ENCODE measurements around the gene FAT1. TPM values are rescaled to one million over a fixed set of nuclear protein-coding genes. Genes with fewer than 3 reads are reported as not detected.
"Not testable (repeated sequence)": the region's sequence is repeated elsewhere in the genome, so short reads cannot be mapped to it uniquely, and the experiment has no call there.

The FAT1 gene
- total and polyA plus RNA-seq, 9 donors = 80.7 to 144 (median 124) TPM

DNA sequence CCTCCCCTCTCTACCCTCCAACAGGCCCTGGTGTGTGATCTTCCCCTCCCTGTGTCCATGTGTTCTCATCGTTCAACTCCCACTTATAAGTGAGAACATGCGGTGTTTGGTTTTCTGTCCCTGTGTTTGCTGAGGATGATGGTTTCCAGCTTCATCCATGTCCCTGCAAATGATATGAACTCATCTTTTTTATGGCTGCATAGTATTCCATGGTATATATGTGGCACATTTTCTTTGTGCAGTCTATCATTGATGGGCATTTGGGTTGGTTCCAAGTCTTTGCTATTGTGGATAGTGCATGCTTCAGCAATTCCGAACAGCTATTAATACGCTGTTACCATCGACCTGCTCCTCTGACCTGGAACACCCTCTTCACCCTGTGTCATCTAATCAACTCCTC, 32.9 kb upstream of the FAT1 start:
- 95% methylated on average over 3 of the region's 5 CpGs for WGBS (ENCODE audit: insufficient coverage)
- not testable (repeated sequence) for H3K9me3 ChIP-seq (replicated peaks; ENCODE audit: control insufficient read depth, low read depth, low read length); H3K27me3 ChIP-seq (ENCODE audit: control insufficient read depth, insufficient read depth, low read length)

DNA sequence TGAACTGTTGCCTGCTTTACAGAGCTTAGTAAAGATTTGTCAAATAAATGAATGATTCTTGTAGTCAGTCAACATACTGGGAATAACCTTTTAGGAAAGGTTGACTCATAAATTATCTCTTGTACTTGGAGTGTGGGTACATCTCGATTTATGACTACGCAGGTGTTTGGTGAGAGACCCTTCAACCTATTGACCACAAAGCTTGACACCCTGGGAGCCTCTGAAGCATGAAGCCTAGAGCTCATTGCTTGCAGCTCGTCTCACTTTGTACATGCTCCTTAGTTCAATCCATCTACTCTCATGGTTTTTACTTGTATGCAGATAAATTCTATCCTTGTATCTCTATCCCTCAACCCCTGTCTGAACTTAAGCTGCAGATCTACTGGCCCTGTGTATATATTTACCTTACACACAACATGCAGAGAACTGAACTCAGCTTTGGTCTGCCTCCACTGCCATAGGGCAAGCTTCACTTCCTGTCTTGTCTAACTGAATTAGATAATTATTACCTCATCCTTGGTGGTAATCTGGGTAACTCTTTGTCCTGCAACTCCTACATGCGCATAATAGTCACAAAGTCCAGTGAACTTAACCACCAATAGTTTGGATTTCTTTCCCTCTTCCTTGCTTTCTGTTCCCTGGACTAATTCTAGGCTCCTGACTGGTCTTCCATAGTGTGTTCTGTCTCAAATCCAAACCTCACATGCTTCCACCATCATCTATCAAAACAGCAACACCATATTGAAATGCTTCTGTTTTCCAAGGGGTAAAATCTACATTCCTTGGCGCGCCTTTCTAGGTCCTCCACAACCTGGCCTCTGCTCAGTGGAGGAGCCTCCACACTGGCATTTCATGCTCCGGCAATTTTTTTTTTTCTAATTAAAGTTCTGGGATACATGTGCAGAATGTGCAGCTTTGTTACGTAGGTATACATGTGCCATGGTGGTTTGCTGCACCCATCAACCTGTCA, 32.2 kb upstream of the FAT1 start:
- Histone ChIP-seq H3K27ac (ENCODE audit: low read length) (no peak overlapping the region), H3K36me3 (ENCODE audit: control insufficient read depth, insufficient read depth, low read length) (no peaks in the 10 kb centered on the region), H3K27me3 (ENCODE audit: control insufficient read depth, insufficient read depth, low read length) (no peaks in the 10 kb centered on the region), H3K4me1 (ENCODE audit: control insufficient read depth, insufficient read depth, low read length) (peaks cover 5% of the 10 kb centered on the region), H3K9me3 (replicated peaks; ENCODE audit: control insufficient read depth, low read depth, low read length) (no peaks in the 10 kb centered on the region), H3K4me3 (ENCODE audit: low read length) (no peak overlapping the region)
- DNase-seq = no peak
- 86% methylated on average over 7 of the region's 8 CpGs for WGBS (ENCODE audit: insufficient coverage)

More for the DNA sequence above, 32.9 kb upstream of the FAT1 start:
- not testable (repeated sequence) for H3K4me1 ChIP-seq (ENCODE audit: control insufficient read depth, insufficient read depth, low read length); H3K27ac ChIP-seq (ENCODE audit: low read length); H3K36me3 ChIP-seq (ENCODE audit: control insufficient read depth, insufficient read depth, low read length); H3K4me3 ChIP-seq (ENCODE audit: low read length); DNase-seq

DNA sequence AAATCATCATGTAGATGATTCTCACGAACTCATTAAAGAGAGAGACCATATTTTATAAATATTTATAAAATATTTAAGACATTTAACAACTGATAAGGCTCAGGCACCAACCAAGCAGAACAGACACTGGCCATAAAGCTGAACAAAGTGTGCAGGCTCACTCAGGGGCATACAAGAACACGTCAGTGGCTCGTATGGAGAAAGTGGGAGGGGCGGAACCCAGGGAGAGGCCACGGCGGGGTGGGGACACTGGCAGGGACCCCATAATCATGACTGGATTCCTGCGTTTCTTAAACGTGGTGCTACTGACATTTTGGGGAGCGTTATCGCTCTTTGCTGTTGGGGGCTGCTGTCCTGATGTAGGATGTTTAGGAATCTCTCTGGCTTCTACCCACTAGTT, 31.3 kb upstream of the FAT1 start:
- Histone ChIP-seq H3K9me3 (replicated peaks; ENCODE audit: control insufficient read depth, low read depth, low read length) (no peaks in the 10 kb centered on the region), H3K4me1 (ENCODE audit: control insufficient read depth, insufficient read depth, low read length) (peaks cover 5% of the 10 kb centered on the region), H3K4me3 (ENCODE audit: low read length) (no peak overlapping the region), H3K27ac (ENCODE audit: low read length) (no peak overlapping the region), H3K36me3 (ENCODE audit: control insufficient read depth, insufficient read depth, low read length) (no peaks in the 10 kb centered on the region), H3K27me3 (ENCODE audit: control insufficient read depth, insufficient read depth, low read length) (no peaks in the 10 kb centered on the region)
- DNase-seq = no peak
- WGBS (ENCODE audit: insufficient coverage) = 66% methylated on average over 4 of the region's 10 CpGs

DNA sequence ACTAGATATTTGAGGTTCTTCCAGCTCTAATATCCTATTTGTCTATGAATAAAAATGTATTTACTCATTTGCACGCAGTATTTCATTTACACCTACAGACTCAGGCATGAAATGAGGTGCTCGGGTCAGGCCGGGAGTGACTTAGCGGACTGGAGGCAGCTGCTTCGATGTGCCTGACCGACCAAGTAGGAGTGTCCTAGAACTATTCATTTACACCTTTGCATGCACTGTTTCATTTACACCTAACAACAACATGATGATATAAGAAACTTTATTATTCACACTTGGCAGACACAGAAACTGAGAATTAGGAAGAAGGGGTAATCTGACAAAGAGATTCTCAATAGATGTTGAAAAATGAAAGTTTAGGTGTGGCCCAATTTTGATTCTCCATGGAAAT, 28.7 kb upstream of the FAT1 start:
- no CpG with 5 or more reads among the region's 6 CpGs for WGBS (ENCODE audit: insufficient coverage)
- no peak overlapping the region for H3K4me3 ChIP-seq (ENCODE audit: low read length)
- DNase-seq = no peak
- no peaks in the 10 kb centered on the region for H3K4me1 ChIP-seq (ENCODE audit: control insufficient read depth, insufficient read depth, low read length)
- no peaks in the 10 kb centered on the region for H3K27me3 ChIP-seq (ENCODE audit: control insufficient read depth, insufficient read depth, low read length)
- H3K36me3 ChIP-seq (ENCODE audit: control insufficient read depth, insufficient read depth, low read length) = no peaks in the 10 kb centered on the region
- H3K27ac ChIP-seq (ENCODE audit: low read length) = no peak overlapping the region
- H3K9me3 ChIP-seq (replicated peaks; ENCODE audit: control insufficient read depth, low read depth, low read length) = no peaks in the 10 kb centered on the region

DNA sequence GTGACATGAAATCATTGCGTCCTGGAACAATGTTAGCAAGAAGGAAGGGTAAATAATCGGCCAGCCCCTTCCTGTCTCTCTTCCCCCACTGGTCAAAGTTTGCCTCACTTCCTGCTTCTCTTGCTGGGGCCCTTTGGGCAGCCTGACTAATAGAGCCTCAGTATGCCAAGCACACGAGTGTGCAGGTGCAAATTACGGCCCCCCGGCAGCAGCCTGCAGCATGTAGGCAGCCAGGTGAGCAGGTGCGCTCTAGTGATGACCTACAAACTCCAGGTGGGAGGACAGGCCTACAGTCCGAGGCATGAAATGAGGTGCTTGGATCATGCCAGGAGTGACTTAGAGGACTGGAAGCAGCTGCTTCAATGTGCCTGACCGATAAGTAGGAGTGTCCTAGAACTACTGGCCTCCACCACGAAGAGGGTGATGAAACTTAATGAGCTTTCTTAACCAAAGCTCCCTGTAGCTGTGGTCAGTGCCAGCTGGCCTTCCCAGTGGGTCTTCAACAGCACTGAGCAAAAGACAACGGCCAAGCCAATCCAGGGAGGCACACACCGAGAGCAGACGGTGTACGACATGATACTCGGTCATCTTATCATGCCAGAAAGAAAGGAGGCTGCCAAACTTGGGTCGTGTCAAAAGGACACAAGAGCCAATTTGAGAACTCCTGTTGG, 26.1 kb upstream of the FAT1 start:
- no peaks in the 10 kb centered on the region for H3K9me3 ChIP-seq (replicated peaks; ENCODE audit: control insufficient read depth, low read depth, low read length)
- DNase-seq = no peak
- WGBS (ENCODE audit: insufficient coverage) = 69% methylated on average over 14 of the region's 15 CpGs
- no peak overlapping the region for H3K4me3 ChIP-seq (ENCODE audit: low read length)
- no peak overlapping the region for H3K27ac ChIP-seq (ENCODE audit: low read length)
- H3K27me3 ChIP-seq (ENCODE audit: control insufficient read depth, insufficient read depth, low read length) = no peaks in the 10 kb centered on the region
- H3K36me3 ChIP-seq (ENCODE audit: control insufficient read depth, insufficient read depth, low read length) = no peaks in the 10 kb centered on the region
- H3K4me1 ChIP-seq (ENCODE audit: control insufficient read depth, insufficient read depth, low read length) = no peaks in the 10 kb centered on the region

DNA sequence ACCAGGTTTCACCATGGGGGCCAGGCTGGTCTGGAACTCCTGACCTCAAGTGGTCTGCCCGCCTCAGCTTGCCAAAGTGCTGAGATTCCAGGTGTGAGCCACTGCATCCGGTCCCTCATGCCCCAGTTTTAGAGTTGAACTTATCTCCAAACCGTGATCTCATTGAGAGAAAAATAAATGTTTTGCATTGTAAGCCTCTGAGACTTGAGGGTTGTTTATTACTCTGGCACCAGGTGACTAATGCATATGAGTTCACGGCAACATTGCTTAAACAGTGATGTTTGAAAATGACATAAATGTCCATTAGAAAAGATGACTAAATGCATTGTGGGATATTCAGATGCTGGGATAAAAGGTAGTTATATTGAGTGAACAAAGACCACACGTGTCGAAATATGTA, 22.9 kb upstream of the FAT1 start:
- no peaks in the 10 kb centered on the region for H3K36me3 ChIP-seq (ENCODE audit: control insufficient read depth, insufficient read depth, low read length)
- 95% methylated on average over 3 of the region's 6 CpGs for WGBS (ENCODE audit: insufficient coverage)
- H3K4me3 ChIP-seq (ENCODE audit: low read length) = no peak overlapping the region
- no peak overlapping the region for H3K27ac ChIP-seq (ENCODE audit: low read length)
- peaks cover 3% of the 10 kb centered on the region for H3K4me1 ChIP-seq (ENCODE audit: control insufficient read depth, insufficient read depth, low read length)
- H3K27me3 ChIP-seq (ENCODE audit: control insufficient read depth, insufficient read depth, low read length) = no peaks in the 10 kb centered on the region
- no peaks in the 10 kb centered on the region for H3K9me3 ChIP-seq (replicated peaks; ENCODE audit: control insufficient read depth, low read depth, low read length)
- no peak for DNase-seq

DNA sequence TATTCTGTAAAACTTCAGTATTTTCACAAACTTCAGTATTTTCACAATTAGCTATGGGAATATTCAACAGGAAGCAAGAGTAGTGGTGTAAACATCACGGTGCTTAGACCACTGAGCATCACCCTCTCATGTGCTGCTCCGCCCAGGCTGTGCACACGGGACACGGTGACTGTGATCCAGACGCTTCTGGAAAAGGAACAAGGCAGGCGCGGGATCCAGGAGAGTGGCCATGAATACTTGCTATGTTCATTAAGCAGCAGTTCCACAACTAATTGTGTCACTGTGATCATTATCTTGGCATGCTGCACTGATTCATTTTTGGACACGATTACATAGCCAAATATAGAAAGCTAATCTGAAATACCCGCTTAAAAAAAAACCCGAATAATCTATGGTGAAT, 19.6 kb upstream of the FAT1 start:
- WGBS (ENCODE audit: insufficient coverage) = 33% methylated on average over 6 of the region's 10 CpGs
- Histone ChIP-seq H3K36me3 (ENCODE audit: control insufficient read depth, insufficient read depth, low read length) (no peaks in the 10 kb centered on the region), H3K4me1 (ENCODE audit: control insufficient read depth, insufficient read depth, low read length) (peaks cover 7% of the 10 kb centered on the region), H3K27me3 (ENCODE audit: control insufficient read depth, insufficient read depth, low read length) (no peaks in the 10 kb centered on the region), H3K9me3 (replicated peaks; ENCODE audit: control insufficient read depth, low read depth, low read length) (no peaks in the 10 kb centered on the region), H3K4me3 (ENCODE audit: low read length) (no peak overlapping the region), H3K27ac (ENCODE audit: low read length) (no peak overlapping the region)
- peak; percentile 78 for DNase-seq

DNA sequence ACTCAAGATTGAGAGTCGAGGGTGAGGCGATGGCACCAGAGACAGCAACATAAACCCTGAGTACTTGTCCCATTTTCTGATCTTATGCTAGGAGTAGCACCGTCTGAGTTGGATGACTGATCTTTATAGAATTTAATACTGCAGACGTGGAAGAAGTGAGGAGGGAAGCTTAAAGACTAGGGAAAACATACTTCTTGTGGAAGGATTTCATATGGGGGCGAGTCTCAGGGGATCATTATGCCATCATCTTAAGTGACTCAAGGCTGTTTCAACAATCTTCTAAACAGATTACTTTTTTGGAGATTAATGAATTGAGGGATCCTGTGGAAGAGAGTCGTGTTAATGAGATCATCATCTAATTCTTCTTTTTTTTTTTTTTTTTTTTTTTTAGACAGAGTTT, 17.2 kb upstream of the FAT1 start:
- Histone ChIP-seq H3K27me3 (ENCODE audit: control insufficient read depth, insufficient read depth, low read length) (no peaks in the 10 kb centered on the region), H3K4me1 (ENCODE audit: control insufficient read depth, insufficient read depth, low read length) (peaks cover 7% of the 10 kb centered on the region), H3K9me3 (replicated peaks; ENCODE audit: control insufficient read depth, low read depth, low read length) (no peaks in the 10 kb centered on the region), H3K4me3 (ENCODE audit: low read length) (no peak overlapping the region), H3K27ac (ENCODE audit: low read length) (no peak overlapping the region), H3K36me3 (ENCODE audit: control insufficient read depth, insufficient read depth, low read length) (no peaks in the 10 kb centered on the region)
- 83% methylated on average over 1 of the region's 6 CpGs for WGBS (ENCODE audit: insufficient coverage)
- DNase-seq = no peak

DNA sequence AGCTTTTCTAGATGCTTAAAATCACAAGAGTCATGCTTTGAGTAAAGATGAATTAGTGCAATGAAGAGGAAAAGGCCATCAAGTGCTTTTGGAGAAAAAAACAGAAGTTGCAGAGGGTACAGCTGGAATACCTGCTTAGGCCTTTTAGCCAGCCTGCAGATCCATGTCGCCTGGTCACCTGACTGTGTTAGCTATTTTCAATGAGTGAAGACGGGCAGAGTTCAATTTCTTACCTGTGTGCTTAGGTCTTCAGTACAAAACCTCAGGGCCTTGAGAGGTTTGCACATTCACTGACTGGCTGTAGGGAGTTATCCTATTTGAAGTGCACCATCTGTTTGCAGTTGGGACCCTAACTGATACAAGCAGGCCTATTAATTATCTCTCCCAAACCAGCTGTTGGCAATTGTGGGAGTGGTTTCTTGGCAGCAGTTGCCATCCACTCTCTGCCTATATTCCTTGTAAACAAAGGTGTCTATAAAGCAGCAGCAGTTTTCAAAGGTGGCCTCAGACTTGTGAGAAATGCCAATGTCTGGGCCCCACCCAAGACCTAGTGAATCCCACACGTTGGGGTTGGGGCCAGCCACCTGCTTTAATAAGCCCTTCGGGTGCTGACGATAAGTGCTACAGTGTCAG, 16.3 kb upstream of the FAT1 start:
- no peak for DNase-seq
- Histone ChIP-seq H3K27me3 (ENCODE audit: control insufficient read depth, insufficient read depth, low read length) (no peaks in the 10 kb centered on the region), H3K27ac (ENCODE audit: low read length) (no peak overlapping the region), H3K9me3 (replicated peaks; ENCODE audit: control insufficient read depth, low read depth, low read length) (no peaks in the 10 kb centered on the region), H3K4me1 (ENCODE audit: control insufficient read depth, insufficient read depth, low read length) (peaks cover 7% of the 10 kb centered on the region), H3K4me3 (ENCODE audit: low read length) (no peak overlapping the region), H3K36me3 (ENCODE audit: control insufficient read depth, insufficient read depth, low read length) (no peaks in the 10 kb centered on the region)
- WGBS (ENCODE audit: insufficient coverage) = 70% methylated on average over 5 of the region's 5 CpGs

DNA sequence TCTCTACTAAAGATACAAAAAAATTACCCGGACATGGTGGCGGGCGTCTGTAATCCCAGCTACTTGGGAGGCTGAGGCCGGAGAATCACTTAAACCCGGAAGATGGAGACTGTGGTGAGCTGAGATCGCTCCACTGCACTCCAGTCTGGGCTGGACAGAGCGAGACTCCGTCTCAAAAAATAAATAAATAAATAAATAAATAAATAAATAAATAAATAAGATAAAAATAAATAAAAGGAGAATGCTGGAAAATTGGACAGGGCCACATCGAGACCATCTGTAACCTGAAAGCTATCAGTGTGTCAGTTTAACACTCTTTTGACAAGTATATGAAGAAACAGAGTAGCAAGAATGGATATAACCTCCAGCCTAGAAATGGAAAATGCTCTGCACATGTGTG, 15.7 kb upstream of the FAT1 start:
- H3K4me1 ChIP-seq (ENCODE audit: control insufficient read depth, insufficient read depth, low read length) = peaks cover 7% of the 10 kb centered on the region
- H3K27me3 ChIP-seq (ENCODE audit: control insufficient read depth, insufficient read depth, low read length) = no peaks in the 10 kb centered on the region
- H3K9me3 ChIP-seq (replicated peaks; ENCODE audit: control insufficient read depth, low read depth, low read length) = no peaks in the 10 kb centered on the region
- H3K4me3 ChIP-seq (ENCODE audit: low read length) = no peak overlapping the region
- WGBS (ENCODE audit: insufficient coverage) = no CpG with 5 or more reads among the region's 9 CpGs
- H3K27ac ChIP-seq (ENCODE audit: low read length) = no peak overlapping the region
- no peaks in the 10 kb centered on the region for H3K36me3 ChIP-seq (ENCODE audit: control insufficient read depth, insufficient read depth, low read length)
- DNase-seq = no peak

All from muscle of leg (tissue), 11 donors.